Measurements from ENCODE around the gene KIAA0513.

KIAA0513 gene

GRCh38 chr16:85042606-85043005, 15.0 kb downstream of the KIAA0513 start:
- no peak for DNase-seq (ENCODE audit: low read depth)
- TF ChIP-seq CTCF (IDR thresholded peaks at IDR 0.05; ENCODE audit: control insufficient read depth, extremely low read depth, insufficient read depth), result no peak
- H3K4me3 ChIP-seq (ENCODE audit: low read depth, low read length), result no peak overlapping the region

DNA sequence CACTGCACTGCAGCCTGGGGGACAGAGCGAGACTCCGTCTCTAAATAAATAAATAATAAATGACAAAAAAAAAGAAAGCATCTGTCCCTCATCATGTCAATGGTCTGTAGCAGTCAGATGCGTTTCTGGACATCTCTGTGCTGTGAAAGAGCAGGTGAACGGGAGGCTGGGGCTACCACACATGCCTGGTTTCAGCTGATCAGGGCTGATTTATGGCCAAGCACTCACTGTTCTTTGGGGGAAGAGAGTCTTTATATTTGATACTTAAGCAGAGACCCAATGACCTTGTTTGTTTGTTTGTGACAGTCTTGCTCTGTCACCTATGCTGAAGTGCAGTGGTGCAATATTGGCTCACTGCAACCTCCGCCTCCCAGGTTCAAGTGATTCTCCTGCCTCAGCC, 17.5 kb downstream of the KIAA0513 start:
- no peak for TF ChIP-seq CTCF (IDR thresholded peaks at IDR 0.05; ENCODE audit: control insufficient read depth, extremely low read depth, insufficient read depth)
- H3K4me3 ChIP-seq (ENCODE audit: low read depth, low read length), result no peak overlapping the region
- no peak for DNase-seq (ENCODE audit: low read depth)

- H3K4me3 ChIP-seq (ENCODE audit: low read depth, low read length), result no peak overlapping the region
- TF ChIP-seq CTCF (IDR thresholded peaks at IDR 0.05; ENCODE audit: control insufficient read depth, extremely low read depth, insufficient read depth), result no peak
- no peak for DNase-seq (ENCODE audit: low read depth)
Observed at GRCh38 chr16:85045641-85046471, 18.3 kb downstream of the KIAA0513 start.

DNA sequence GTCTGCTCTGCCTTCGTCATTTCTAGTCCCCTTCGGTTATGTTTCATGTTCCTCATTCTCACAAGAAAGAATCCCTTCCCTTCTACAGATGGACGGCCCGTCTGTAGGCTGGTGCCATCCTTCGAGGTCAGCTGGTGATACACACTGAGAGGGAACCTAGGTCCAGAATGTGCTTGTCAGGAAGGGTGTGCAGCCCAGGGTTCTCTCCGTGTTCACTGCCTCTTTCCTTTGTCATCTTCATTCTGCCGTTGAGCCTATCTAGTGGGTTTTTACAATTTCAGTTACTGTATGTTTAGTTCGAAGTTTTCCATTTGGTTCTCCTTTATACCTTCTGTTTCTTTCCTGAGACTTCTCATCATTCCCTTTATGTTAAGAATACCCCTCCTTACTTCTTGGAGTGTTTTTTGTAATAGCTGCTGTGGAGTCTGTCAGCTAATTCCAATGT, 18.9 kb downstream of the KIAA0513 start:
- no peak for DNase-seq (ENCODE audit: low read depth)
- no peak for TF ChIP-seq CTCF (IDR thresholded peaks at IDR 0.05; ENCODE audit: control insufficient read depth, extremely low read depth, insufficient read depth)
- H3K4me3 ChIP-seq (ENCODE audit: low read depth, low read length), result no peak overlapping the region

DNA sequence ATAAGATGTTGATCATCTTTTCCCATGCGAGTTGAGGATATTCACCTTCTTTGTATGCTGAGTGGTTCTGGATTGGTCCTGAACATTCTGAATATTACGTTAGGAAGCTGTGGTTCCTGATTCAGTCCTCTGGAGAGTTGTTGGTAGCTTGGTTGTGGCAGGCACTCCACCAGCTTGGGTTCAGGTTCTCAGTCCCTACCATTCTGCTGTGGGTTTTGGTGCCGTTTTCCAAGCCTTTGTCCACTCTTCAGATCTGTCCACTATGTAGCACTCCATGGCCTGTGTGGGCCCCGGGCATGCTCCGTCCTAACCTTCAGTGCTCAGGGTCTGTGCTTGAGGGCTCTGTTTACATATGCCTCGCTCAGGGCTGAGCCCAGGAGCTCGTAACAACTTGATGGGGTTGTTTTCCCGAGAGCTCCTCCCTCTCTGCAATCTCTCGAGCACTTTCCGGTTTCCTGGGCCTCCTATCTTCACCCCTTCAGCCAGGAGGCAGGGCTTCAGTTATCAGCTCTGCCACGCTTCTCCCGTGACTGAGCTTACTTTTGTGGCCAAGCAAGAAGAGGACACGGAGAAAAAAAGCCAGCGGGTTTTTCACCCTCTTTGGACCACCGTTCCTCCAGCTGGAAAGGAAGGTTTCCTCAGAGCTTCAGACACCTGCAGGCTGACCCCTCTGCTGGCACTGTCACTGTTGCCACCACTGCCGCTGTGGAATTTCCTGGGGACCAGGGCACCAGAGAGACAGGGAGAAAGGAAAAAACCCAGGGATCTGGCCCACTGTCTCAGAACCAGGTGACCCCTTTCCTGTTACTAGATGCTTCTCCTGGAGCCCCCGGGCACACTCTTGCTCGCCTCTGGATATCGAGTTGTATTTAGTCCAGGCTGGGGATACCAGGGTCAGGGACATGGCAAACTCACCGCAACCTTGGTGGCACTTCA, 19.6 kb downstream of the KIAA0513 start:
- DNase-seq (ENCODE audit: low read depth), result no peak
- no peak overlapping the region for H3K4me3 ChIP-seq (ENCODE audit: low read depth, low read length)
- no peak for TF ChIP-seq CTCF (IDR thresholded peaks at IDR 0.05; ENCODE audit: control insufficient read depth, extremely low read depth, insufficient read depth)

GRCh38 chr16:85047867-85048455, 20.4 kb downstream of the KIAA0513 start:
- no peak overlapping the region for H3K4me3 ChIP-seq (ENCODE audit: low read depth, low read length)
- DNase-seq (ENCODE audit: low read depth), result no peak
- no peak for TF ChIP-seq CTCF (IDR thresholded peaks at IDR 0.05; ENCODE audit: control insufficient read depth, extremely low read depth, insufficient read depth)

Measured in LNCaP clone FGC (cell line).